HG02973 (cell line): Measurements from ENCODE around the gene MEGF10.
"Not testable (repeated sequence)": the region's sequence is repeated elsewhere in the genome, so short reads cannot be mapped to it uniquely, and the experiment has no call there.

ENCODE experiments used
- ATAC-seq: cut with Tn5 transposase; IDR thresholded peaks from one replicate; pipeline ENCODE4 v1.9.1; 2021; ENCODE audit warnings: moderate library complexity; ENCODE audit not compliant: unreplicated experiment

MEGF10 gene

DNA sequence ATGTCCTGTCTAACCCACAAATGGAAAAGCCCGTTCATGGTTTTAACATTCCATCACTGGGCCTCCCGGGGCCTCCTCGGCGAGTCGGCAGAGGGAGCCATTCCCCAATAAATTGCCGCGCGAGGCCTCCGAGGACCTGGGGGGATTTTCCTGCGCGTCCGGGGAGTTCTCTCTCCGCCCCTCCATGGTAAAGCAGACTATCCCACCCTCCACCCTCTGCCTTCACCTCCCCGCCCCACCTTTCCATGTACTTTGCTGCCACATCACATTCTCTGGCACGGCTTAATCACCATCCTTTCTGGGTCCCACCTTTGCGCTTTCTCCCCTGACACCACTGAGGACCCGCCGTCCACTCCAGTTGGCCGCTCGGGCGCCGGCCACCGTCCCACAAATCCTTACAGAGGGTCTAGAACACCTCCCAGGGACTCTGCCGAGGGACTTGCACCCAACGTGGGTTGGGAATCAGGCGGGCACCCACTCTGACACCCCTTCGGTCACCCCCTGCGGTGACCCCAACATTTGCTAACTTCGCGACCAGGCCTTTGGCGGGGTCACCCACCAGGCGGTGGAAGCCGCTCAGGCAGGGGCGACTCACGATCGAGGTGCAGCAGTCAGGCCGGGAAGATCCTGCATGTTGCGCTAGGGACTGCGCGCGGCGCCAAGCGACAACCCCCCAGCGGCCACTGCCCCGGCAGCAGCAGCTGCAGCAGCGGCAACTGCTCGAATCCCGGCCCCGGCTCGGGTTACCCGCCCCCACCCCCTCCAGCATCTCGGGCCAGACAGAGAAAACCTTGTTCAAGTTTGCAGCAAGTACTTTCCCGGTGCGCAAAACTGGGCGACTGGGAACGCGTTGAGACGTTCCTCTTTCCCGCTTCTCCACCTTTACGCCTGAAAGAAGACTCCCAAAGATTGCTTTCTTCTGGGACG is at the start of gene MEGF10:
Gene MEGF10 (plus strand): TSS at position 778 of the 927 bp plus-strand sequence. CDS start 40,513 bp downstream, outside the sequence.
- no peak for ATAC-seq

DNA sequence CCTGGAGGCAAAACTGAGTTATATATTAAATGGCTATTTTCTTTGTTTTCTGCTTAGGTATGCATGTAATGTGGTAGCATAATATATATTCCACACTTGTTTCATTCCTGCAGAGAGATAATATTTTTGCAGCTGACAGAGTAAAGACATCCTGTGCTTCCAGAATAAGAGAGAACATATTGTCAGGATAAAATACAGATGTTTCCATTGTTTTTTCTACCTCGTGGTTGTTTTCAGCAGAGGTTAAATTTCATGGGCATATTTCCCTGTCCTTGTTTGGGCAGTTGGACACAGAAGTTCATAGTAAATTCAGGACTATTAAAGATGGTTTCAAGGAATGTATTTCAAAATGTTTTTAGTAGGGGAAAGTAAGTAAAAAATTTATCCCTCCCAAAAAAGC is 47.6 kb upstream of the MEGF10 start:
- ATAC-seq = no peak

- no peak for ATAC-seq
Measured at GRCh38 chr5:127254729-127255284, 35.8 kb upstream of the MEGF10 start.

DNA sequence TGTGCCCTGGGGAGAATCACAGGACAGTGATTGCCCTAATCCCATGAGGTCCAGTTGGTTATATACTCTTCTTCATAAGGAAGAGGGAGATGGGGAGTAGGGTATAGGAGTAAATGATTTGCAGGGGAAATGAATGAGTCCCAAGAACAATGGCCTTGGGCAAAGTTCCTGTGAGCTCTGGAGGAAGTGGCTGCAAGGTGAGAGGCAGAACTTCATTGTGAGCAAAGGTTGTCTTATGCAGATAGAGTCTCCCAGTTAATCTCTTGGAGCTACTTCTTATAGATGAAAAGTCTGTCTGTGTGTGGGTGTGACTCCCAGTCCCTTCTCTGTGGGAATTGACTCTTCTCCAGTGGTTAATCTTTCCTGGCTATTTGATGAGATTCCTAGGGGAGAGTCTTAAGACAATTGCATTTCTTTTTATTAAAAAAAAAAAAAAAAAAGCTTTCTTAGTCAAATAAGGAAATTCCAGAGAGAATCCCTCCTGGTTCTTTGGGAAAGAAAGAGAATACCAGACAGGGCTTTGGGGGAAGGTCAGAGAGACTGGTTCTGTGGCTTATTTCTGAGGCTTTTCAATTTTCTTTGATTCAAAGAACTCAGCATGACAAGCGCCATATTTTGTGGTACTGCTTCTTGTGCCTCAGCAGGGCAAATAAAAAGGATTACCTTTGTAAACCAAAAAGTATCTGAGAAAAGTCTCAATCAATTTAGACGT is 33.6 kb upstream of the MEGF10 start:
- no peak for ATAC-seq

- no peak for ATAC-seq
Measured at GRCh38 chr5:127260686-127261085, 29.9 kb upstream of the MEGF10 start.

DNA sequence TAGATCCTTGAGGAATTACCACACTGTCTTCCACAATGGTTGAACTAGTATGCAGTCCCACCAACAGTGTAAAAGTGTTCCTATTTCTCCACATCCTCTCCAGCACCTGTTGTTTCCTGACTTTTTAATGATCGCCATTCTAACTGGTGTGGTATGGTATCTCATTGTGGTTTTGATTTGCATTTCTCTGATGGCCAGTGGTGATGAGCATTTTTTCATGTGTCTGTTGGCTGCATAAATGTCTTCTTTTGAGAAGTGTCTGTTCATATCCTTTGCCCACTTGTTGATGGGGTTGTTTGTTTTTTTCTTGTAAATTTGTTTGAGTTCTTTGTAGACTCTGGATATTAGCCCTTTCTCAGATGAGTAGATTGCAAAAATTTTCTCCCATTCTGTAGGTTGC is 25.1 kb upstream of the MEGF10 start:
- ATAC-seq = not testable (repeated sequence)

GRCh38 chr5:127268342-127268741 is 22.3 kb upstream of the MEGF10 start:
- ATAC-seq = not testable (repeated sequence)

DNA sequence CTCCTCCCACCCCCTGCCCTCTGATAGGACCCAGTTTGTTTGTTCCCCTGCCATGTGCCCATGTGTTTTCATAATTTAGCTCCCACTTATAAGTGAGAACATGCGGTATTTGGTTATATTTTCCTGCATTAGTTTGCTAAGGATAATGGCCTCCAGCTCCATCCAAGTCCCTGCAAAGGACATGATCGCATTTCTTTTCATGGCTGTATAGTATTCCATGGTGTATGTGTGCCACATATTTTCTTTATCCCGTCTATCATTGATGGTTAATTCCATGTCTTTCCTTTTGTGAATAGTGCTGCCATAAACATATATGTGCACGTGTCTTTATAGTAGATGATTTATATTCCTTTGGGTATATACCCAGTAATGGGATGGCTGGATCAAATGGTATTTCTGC is 19.9 kb upstream of the MEGF10 start:
- ATAC-seq = not testable (repeated sequence)

DNA sequence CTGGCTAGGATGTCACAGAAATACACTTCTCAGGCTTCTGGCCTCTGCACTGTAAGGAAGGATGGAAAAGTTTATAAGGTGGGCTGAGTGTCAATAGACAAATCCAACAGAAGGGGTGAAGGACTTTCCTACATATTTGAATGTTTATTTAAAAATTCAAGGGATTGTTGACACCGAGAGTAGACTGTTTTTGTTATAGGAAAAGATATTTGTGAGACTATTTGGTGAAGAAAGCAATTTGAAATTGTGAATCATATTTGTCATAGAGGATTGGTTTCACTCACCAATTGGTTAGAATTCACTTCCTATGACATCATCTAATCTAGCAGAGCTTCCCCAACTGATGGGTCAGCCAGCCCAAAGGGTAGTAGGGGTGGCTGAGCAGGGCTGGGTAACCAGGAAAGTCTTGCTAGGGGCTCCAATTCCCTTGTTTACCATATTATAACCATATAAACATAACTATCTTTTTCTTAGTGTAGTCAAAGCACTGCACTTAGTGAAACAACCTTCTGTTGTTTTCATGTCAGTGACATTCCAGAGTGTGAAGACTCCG is 14.9 kb upstream of the MEGF10 start:
- no peak for ATAC-seq

GRCh38 chr5:127280491-127281220 is 9.9 kb upstream of the MEGF10 start:
- ATAC-seq = no peak

- ATAC-seq = no peak
Measured at GRCh38 chr5:127281609-127282008, 9.0 kb upstream of the MEGF10 start.

- no peak for ATAC-seq
Measured at GRCh38 chr5:127288676-127289075, 1.9 kb upstream of the MEGF10 start.

- no peak for ATAC-seq
Measured at GRCh38 chr5:127290946-127291693, 524 bp downstream of the MEGF10 start.

DNA sequence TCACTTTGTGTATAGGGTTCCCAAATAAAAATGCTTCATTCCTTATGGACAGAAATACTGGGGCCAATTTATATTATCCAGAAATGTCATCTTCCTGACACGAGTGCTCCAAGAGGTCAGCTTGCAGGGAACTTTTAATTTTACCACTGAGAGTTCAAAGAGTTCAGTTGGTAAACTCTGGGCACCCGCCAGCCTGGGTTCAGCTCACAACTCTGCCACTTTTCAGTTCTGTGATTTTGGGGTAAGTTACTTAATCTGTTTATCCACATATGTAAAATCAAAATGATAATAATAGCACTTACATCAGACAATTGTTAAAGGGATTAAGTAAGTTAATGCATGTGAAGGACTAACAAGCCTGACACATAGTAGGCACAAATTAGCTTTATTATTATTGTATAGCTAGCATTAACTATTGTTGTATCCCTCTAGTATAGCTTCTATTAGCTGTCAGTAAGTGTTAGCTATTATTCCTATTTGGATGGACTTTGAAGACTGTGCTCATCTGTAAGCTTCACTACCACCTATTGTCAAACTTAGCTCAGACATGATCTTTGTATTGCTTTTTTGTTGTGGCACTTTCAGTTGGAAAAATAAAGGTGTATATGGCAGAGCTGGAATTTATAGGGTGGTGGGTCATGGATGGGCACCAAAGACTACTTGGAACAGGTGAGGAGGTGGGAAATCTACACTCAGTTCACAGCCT is 1.6 kb downstream of the MEGF10 start:
- ATAC-seq = no peak

DNA sequence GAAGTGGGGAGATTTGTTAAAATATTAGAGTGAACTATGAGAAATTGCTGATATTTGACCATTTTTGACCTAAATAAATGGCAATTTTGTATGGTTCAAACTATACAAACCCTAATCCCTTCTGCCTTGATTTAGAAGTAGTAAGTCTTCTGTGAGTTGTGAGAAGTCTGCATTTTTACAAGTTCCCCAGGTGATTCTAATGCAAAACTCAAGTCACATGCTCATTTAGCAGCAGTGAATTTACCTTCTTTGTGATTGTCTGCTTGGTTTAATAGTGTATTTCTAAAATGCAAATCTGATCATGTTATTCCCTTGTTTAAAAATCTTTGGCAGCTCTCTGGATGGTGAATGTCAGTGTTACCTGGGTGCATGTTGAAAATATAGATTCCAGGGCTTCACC is 2.8 kb downstream of the MEGF10 start:
- ATAC-seq = no peak

- no peak for ATAC-seq
Measured at GRCh38 chr5:127294829-127295228, 4.2 kb downstream of the MEGF10 start.

DNA sequence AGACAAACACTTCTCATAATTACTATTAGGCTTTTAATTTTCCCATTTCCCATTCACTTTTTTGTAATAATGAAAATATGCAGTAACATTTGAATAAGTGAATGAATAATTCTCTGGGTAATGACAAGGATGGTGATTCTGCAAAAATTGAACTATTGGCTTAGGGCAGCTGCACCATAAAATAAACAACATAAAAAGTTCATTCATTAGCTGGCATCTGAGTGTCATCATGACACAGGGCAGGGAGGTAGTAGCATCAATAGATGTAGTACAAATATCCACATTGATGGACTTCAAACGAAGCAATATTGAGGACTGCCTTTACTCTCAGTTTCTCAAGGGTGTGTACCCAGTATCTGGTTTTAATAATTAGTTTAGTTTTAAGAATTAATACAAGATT is 4.9 kb downstream of the MEGF10 start:
- no peak for ATAC-seq

DNA sequence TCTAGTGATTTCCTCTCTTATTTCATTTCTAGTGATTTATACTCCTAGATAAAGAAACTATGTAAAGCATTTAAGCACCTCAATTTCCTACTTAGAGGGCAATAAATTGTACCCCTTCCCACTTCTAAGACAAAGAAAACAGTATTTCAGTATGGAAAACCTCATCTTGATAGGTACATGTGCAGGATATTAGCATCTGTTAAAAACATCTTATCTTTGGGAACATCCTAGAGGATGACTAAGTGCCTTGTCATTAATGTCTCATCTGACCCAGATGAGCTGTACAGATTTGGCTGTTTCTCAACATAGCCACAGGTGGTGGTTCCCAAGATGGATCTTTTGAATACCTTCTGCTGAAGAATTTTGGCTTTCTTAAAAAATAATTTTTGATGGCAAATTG is 5.7 kb downstream of the MEGF10 start:
- no peak for ATAC-seq

DNA sequence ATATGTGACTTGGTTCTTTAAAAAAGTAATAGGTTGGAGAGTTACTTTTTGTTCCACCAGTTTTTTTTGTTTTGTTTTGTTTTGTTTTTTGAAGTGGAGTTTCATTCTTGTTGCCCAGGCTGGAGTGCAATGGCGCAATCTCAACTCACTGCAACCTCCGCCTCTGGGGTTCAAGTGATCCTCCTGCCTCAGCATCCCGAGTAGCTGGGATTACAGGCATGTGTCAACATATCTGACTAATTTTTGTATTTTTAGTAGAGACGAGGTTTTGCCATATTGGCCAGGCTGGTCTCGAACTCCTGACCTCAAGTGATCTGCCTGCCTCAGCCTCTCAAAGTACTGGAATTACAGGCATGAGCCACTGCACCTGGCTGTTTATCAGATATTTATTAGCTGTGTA is 6.3 kb downstream of the MEGF10 start:
- not testable (repeated sequence) for ATAC-seq
